ENCODE measurements around the gene MATN4. TPM values are rescaled to one million over a fixed set of nuclear protein-coding genes. Genes with fewer than 3 reads are reported as not detected.

Gene MATN4
- total and polyA plus RNA-seq, 12 donors: 0.06 to 0.28 (median 0.24) TPM; not detected in 9

DNA sequence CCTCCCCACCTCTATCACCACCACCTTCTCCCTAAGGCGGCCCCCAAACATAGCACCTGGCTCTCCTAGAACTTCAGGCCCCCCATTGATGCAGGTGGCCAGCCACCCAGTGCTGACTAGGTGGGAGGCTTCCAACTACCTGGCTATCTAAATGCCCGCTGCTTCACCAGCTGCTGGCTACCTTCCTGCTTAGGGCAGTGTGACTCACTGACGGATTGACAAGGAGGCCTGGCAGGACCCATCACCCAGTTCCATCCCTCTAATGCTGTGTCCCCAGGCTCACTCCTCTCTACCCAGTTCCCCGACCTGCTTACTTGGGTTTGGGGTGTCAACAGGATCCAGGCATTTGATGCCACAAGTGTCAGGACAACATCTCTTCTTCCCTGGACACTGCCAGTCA lies 54.8 kb downstream of the MATN4 start:
- TF ChIP-seq, protein P1, sequence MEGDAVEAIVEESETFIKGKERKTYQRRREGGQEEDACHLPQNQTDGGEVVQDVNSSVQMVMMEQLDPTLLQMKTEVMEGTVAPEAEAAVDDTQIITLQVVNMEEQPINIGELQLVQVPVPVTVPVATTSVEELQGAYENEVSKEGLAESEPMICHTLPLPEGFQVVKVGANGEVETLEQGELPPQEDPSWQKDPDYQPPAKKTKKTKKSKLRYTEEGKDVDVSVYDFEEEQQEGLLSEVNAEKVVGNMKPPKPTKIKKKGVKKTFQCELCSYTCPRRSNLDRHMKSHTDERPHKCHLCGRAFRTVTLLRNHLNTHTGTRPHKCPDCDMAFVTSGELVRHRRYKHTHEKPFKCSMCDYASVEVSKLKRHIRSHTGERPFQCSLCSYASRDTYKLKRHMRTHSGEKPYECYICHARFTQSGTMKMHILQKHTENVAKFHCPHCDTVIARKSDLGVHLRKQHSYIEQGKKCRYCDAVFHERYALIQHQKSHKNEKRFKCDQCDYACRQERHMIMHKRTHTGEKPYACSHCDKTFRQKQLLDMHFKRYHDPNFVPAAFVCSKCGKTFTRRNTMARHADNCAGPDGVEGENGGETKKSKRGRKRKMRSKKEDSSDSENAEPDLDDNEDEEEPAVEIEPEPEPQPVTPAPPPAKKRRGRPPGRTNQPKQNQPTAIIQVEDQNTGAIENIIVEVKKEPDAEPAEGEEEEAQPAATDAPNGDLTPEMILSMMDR (IDR thresholded peaks at IDR 0.05): no peak
- no peak overlapping the region for H3K27ac ChIP-seq
- H3K9me3 ChIP-seq: no peaks in the 10 kb centered on the region
- H3K27me3 ChIP-seq: peaks cover 0 to 43% (median 22%) of the 10 kb centered on the region in 7 donors
- no peak overlapping the region for H3K4me3 ChIP-seq
- H3K4me1 ChIP-seq: peaks cover 0 to 19% (median 0%) of the 10 kb centered on the region in 9 donors
- ATAC-seq (no peak), DNase-seq (no peak)
- WGBS, 2 donors: 83 to 91% methylated on average over 4 of the region's 4 CpGs
- intact Hi-C loops (cut with DNase I): no loop called here
- H3K36me3 ChIP-seq: no peaks in the 10 kb centered on the region

DNA sequence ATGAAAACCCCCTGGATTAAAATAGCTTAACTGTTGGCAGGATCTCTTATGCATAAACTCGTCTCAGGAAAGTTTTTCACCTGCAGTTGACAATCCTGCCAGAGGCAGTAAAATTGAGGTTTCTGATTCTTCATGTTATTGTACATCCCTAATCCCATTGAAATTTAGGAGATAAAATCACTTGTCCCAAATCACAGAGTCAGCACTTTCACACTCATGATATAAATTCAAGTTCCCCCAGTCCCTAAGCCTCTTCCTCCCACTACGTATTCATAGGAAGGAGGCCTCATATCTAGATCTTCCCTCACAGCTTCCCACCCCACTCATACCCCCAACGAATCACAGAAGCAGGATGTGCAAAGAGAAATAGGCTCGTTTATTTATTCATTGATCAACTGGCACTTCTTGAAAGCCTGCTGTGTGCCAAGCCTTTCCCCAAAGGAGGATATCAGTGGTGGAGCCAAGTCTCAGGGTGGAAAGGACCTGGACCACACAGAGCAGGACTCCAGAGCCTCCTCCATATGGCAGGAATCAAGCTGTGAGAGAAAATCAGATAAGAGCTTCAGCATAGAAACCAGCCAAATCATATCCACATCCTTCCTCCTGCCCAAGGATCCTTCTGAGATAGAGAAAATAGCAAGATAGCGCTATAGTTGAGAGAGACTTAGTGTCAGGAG lies 56.1 kb downstream of the MATN4 start:
- Histone ChIP-seq H3K27ac (no peak overlapping the region), H3K9me3 (no peaks in the 10 kb centered on the region), H3K36me3 (no peaks in the 10 kb centered on the region), H3K4me1 (peaks cover 0 to 19% (median 0%) of the 10 kb centered on the region in 9 donors), H3K4me3 (no peak overlapping the region), H3K27me3 (peaks cover 0 to 49% (median 31%) of the 10 kb centered on the region in 7 donors)
- 31 to 45% methylated on average over 5 of the region's 5 CpGs for WGBS, 2 donors
- ATAC-seq (no peak), DNase-seq (no peak)
- TF ChIP-seq, protein P1 (IDR thresholded peaks at IDR 0.05): no peak
- intact Hi-C loops (cut with DNase I): no loop called here

DNA sequence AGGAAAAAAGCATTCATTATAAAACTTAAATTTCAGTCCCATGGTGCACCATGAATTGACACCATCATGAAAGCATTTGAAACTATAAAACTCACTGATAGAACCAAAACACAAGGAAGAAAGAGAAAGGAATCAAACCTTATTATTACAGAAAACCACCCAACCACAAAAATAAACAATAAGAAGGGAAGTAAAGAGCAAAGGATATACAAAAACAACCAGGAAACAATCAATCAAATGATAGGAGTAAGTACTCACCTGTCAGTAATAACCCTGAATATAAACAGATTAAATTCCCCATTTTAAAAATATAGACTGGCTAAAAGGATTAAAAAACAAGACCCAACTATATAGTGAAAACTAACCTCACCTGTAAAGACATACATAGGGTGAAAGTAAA lies 59.5 kb downstream of the MATN4 start:
- peaks cover 0 to 71% (median 56%) of the 10 kb centered on the region in 7 donors for H3K27me3 ChIP-seq
- H3K4me1 ChIP-seq: no peaks in the 10 kb centered on the region
- no peaks in the 10 kb centered on the region for H3K36me3 ChIP-seq
- TF ChIP-seq, protein P1 (IDR thresholded peaks at IDR 0.05): no peak
- H3K9me3 ChIP-seq: no peaks in the 10 kb centered on the region
- DNase-seq (no peak), ATAC-seq (no peak)
- intact Hi-C loops (cut with DNase I): no loop called here
- no peak overlapping the region for H3K27ac ChIP-seq
- no peak overlapping the region for H3K4me3 ChIP-seq

DNA sequence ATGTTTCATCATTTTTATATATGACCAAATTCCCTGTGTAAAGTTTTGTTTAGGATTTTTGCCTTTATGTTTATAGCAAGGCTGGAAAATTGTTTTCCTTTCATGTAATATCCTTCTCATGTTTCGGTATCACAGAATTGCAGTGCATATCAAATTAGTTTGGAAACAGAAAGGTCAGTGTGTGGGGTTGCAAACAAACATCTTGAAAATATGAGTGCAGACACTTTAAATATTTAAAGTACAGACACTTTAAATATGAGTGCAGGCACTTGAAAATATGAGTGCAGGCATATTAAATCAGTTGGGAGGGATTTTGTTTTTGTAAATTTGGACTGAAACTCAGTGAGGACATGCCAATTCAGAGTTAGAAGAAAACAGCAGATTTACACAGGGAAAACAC lies 60.2 kb downstream of the MATN4 start:
- 43 to 78% methylated on average over 1 of the region's 1 CpG for WGBS, 2 donors
- H3K36me3 ChIP-seq: no peaks in the 10 kb centered on the region

More for the DNA sequence above, 60.2 kb downstream of the MATN4 start:
- Histone ChIP-seq H3K4me1 (no peaks in the 10 kb centered on the region), H3K27me3 (peaks cover 0 to 69% (median 60%) of the 10 kb centered on the region in 7 donors), H3K4me3 (no peak overlapping the region), H3K27ac (no peak overlapping the region), H3K9me3 (no peaks in the 10 kb centered on the region)
- DNase-seq: no peak
- TF ChIP-seq, protein P1 (IDR thresholded peaks at IDR 0.05): no peak
- intact Hi-C loops (cut with DNase I): no loop called here
- no peak for ATAC-seq
